GM19397 (cell line): ENCODE measurements around the gene AKAP8L.
A peak's percentile ranks its signal among the peaks of the same experiment; 100 is the strongest.

Experiments
- ATAC-seq: cut with Tn5 transposase; IDR thresholded peaks from one replicate; pipeline ENCODE4 v1.9.1; 2021; ENCODE audit warnings: mild to moderate bottlenecking, moderate library complexity; ENCODE audit not compliant: unreplicated experiment

Gene AKAP8L

DNA sequence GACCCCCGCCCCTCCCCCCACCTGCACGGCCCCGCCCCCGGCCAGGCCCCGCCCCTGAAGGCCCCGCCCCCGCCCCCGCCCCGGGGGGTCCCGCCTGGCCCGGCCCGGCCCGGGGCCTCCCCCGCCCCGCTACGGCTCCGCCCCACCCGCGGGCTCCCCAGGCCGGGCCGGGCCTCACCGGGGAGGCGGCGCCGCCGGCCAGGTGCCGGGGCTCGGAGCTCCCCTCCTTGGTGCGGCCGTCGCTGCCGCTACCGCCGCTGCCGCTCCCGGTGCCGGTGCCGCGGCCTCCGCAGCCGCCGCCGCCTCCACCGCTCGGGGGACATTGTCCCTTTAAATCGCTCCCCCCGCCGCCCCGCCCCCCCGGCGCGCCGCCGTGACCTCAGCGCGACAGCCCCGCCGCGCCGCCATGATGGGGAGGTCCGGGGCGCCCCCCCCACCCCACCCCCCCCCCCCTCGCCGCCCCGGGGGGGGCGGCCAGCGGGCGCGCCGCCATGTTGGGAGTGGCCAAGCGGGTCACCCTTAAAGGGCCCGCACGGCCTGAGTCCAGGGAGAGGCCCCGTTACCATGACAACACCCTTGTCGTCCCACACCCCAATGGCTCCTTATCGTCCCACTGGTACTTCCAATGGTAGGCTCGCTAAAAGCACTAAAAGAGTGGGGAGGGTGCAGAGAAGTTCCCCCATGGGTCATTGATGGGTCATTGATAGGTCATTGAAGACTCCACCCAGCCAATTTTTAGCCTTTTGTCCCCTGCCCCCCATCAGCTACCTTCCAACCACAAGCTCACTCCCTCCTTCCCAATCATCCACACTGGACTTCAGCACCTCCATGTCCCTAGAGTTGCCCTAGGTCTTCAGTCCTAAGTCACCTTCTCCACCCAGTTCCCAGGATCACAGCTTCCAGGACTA, 31.1 kb upstream of the AKAP8L start, which contains the start of gene WIZ:
Gene WIZ, minus strand, starts transcription at position 337 of the 908 bp plus-strand sequence. CDS start 1,649 bp downstream, outside the sequence.
- peak; percentile 63 for ATAC-seq

DNA sequence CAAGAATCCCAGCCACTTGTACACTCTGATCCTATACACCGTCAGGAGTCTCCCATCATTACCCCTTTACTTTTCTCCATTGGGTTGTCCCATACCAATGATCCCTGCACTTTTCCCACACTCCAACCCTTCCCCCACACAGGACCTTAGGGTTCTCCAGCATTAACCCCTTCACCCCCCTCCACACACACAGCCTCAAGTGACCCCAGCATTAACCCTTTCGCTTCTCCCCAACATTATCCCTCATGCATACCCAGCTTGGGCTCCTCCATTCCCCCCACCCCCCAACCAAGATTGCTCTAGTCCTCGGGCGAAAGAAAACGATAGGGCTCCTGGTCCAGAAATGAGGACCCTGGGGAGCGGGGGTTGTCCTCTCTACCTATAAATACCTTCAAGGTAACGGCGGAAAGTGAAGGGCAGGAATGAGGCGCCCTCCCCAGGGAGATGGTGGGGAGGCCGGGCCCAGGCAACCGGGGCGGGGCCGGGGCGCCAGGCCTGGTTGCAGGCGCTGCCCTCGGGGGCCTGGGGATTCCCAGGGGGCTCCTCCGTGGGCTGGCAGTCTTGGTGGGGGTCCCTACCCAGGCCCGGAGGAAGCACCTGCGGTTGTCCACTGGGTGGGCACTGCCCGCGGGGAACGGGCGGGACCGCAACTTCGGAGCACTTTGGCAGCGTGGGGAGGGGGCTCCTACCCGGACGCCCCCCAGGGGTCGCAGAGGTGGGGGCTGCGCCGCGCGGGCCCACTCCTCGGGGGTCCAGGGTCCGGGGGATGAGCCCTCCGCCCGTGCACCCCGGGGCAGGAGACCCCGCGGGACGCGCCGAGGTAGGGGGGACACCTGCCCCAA, 30.2 kb upstream of the AKAP8L start:
- ATAC-seq: peak; percentile 10

DNA sequence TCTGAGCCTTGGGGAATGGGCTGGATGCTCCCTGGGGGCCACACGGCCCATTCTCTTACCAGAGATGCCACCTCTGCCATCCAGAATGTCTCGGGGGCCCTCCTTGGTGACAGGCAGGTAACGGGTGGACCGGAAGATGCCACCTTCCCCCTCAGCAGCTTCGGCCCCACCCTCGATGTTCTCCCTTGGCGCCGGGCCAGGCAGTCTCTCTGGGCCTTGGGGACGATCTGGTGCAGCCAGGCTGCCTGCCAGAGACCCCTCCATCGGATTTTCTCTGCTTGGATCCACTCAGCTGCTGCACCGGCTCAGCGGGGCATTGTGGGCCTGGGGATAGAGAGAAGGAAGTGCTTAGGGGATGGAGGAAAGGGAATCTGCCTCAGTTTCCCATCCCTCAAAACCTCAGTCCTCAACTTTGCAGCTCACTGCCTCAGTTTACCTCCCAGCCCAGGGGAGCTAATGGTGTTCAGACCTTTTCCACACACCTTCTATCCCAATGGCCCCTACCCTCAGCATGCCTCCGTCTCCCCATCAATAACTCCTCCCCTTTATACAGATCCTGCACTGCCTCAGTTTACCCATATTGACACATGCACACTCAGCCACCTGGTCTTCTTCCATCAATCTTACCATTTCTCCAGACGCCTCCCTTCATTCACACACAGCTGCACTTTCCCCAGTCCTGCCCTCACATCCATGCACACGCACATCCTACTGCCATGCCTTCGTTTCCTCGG, 29.4 kb upstream of the AKAP8L start:
- ATAC-seq: no peak

DNA sequence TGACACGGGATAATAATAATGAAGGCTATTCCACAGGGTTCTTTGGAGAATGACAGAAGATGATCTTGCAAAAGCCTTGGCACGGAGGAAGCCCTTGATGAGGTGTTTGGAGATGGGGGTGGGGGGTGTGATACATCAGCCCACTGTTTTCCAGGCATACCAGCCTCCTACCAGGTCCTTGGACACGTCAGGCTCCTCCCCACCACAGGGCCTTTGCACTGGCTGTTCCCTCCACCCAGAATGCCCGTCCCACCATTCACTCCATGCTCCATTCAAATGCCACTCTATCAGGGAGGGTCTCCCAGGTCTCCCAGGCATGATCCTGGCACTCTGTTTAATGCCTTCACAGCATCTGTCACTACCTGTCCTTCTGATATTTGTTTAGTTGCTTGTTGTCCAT, 28.3 kb upstream of the AKAP8L start:
- ATAC-seq: no peak

DNA sequence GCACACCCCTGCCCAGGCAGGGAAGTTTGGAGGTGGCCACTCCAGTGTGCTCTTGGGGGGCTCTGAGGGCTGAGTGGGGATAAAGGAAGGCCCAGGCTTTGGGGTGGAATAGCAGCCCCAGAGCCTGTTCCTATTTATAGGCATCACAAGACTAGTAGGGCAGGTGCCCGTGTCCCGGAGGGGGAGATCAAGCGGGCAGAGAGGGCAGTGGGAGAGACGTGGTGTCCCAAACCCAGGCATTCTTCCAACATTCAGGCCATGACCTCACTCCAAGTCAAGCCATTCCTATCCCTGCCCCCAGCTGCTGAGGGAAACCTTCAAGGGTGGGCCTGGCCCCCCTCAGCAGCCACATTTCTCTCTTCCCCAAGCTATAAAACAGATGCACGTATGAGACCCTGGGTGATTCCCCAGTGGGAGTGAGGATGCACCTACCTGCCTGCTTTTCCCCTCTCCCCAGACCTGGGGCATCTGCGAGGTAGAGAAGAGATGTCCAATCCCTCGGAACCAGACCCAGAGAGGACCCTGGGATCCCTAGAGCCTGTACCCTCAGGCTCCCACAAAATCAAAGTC, 27.1 kb upstream of the AKAP8L start:
- ATAC-seq: no peak

DNA sequence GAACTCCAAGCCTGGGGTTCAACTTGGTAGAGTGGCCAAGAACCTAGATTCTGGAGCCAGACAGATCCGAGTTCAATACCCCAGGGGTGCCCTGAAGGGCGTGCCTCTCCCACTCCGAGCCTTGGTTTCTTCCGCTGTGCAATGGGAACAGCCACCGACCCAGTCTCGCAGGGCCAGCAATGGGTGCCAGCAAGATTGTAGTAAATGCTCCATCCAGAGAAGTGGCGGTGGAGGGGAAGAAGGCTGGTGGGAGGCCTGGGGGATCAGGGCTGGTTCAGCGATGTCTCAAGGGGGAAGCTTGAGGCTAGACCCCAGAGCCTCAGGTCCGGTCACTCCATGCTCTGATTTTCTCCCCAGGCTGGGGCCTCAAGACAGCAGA, 26.4 kb upstream of the AKAP8L start:
- no peak for ATAC-seq

DNA sequence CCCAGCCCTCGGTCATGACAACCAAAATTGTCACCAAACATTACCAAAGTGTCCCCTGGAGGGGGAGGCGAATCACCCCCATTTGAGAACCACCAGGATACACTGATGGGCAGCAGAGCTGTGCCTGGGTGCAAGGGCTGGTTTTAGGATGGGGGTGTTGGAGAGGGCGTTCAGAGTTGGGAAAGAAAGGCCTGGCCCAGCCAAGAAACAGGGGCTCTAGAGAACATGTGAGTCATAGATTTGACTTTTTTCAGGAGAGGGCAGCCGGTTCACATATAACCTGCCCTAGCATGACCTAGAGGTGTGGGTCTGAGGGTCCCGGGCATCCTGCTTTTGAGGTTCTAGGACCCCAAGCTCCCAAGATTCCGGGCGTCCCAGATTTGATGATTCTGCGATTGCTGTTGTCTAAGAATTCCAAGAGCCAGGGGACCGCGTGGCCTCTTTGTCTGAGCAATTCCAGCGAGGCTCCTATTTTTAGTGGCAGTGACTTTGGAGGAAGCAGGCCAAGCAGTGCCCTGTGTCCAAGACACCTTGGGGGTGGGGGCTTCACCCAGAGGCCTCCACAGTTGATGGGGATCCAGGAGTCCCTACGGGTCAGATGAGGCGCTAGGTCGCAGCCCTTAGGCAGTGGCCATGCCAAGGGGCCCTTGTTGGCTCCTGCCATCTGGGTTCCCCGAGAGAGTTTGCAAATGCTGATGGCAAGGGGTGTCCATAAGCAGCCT, 25.9 kb upstream of the AKAP8L start:
- ATAC-seq: no peak

DNA sequence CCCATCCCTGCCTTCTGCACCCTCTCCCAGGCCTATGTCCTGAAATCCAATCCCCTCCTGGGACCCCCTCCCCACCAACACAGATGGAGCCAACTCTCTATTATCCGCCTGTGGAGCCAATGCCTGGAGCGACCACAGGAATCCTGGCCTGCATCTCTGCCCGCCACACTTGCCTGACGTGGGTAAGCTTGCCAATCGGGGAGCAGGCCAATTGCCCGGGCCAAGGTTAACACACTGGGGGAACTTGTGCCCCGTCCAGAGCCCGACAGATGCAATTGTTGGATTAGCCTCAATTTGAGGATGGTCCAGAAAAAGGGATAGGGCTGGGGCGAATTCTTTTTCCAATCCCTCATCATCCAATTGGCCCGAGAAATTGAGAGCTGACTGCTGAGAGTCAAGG, 25.1 kb upstream of the AKAP8L start:
- no peak for ATAC-seq

DNA sequence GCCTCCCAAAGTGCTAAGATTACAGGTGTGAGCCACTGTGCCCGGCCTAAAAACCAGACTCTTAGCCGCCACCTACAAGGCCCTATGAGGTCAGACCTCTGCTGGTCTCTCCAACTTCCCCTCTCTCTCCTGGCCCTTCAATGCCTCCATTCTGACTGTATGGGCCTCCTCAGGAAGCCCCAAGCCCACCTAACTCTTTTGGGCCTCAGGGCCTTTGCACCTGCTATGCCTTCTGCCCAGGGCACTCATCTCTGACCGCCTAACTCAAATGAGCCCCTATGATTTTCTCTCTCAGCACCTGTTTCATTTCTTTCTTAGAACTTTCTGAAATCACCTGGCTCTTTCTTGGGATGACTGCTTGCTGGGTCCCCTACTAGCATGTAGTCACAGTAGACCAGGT, 24.5 kb upstream of the AKAP8L start:
- no peak for ATAC-seq

DNA sequence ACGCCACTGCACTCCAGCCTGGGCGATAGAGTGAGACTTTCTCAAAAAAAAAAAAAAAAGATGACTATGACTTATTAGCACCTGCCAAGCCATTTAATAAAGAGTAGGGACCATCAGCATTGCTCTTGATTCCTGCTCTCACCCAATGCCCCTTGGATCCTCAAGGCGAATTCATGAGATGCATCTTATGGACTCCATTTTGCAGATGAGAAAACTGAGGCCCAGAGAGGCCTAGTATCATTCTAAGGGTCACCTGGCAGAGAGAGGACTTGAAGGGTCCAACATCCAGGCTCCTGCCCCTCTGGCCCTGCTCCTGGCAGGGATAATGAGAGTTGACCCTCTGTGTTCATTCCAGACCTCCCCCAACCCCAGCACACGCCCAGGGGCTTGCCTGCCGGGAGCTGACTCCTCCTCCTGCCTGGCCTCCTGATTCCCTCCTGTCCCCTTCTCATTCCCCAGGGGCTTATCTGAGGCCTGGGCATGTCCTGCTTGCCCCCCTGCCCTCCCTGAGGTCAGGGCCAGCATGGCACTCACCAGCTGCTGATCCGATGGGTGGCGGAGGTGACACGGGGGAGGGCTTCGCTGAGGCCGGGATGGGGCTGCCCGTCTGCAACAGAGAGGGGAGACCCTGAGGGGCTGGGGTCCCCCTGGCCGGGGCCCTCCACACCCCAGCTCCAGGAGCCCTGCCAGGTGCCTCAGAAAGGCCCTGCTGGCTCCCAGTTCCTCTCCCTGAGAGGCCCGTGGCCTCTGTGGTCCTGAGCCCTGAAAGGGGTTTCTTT, 23.5 kb upstream of the AKAP8L start:
- ATAC-seq: no peak

DNA sequence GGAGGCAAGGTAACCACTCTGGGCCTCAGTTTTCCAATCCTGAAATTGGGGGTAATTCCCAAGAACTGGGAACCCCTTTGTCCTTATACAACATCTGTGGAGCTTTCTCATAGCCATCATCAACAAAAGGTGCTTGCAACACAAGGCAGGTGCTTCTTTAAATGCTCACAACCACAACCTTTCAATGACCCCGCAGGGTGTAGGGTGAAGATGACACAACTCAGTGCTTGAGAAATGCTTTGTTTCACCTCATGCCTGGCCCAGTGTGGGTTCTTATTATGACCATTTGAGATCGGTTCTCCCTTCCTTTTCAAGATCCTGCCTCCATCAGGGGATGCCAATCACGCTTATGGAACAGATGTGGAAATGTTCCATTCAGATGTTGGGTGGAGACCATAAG, 22.5 kb upstream of the AKAP8L start:
- ATAC-seq: no peak

DNA sequence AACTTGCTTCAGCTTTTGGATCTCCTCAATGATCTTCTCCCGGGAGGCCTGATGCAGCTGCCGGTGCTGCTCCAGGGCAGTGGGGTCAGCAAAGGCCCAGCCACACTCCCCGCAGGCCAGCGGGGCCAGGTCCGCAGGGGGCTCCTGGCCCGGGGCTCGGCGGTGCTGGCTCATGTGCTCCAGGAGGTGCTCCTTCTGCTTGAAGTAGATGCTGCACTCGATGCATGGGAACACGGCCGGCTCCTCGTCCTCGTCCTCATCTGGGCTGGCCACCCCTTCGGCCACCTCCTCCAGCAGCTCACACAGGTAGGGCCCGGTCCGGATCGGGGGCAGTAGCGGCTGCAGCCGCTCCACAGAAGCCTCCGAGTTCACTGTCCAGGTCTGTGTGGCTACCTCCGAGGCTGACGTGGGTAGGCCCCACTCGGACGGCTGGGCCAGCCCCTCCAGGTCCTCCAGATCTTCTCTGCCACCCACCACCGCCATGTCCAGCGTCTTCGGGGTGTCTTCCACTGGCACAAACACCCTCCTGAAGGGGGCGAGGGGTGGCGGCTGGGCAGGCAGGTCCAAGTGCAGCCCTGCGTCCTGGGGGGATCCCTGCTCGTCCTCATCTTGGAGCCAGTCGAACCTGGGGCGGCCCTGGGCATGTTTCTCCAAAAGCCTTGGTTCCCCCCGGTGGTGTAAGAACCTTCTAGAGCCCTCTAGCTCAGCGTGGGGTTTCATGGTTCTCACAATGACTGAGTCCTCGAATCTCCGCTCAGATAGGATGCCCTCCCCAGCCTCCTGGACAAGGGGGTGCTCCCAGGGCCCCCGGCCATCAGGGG, 21.2 kb upstream of the AKAP8L start:
- ATAC-seq: no peak

DNA sequence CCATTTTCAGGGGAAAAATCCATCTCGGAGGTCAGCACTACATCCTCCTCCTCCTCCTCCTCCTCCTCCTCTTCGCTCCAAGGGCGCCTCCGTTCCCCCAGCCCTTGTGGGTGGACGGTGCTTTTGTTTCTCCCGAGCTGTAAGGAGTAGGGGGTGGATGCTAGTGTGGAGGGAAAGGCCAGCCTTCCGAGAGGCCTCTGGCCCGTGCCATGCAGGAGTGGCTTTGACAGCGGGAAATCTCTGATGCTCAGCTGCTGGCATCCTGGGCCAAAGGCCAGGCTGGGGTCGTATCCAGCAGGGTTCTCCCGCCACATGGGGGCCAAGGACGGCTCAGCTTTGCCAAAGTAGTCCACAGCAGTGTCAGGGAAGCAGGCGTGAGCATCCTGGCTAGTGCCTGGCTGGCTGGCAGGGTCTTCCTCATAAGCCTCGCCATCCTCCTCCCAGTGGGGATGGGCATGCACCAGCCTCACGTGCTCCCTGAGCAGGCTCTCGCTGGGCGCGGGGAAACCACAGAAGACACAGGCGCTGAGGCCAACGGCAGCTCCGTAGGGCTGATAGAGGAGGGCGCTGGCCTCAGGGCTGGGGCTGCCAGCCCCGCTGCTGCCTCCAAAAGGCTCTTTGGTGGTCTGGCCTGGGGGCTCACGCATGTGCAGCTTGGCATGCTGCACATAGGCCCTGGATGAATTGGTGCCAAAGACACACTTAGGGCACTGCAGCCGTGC, 20.5 kb upstream of the AKAP8L start:
- ATAC-seq: no peak

DNA sequence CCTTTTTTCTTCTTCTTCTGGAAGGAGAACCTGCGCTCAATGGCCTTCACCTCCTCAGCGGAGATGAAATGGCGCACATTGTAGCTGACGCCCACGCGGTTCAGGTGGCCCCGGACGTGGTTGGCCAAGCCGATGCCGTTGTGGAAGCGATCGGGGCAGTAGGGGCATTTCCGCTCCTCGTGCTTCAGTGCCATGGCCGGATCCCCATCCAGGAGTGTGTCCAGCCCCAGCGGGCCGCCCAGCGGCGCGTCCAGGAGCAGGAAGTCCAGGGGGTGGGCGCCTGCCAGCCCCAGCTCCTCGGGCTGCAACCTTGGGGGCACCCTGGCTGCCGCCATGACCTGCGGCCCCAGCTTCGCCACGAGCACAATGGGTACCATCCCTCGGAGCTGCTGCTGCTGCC, 19.8 kb upstream of the AKAP8L start:
- no peak for ATAC-seq

DNA sequence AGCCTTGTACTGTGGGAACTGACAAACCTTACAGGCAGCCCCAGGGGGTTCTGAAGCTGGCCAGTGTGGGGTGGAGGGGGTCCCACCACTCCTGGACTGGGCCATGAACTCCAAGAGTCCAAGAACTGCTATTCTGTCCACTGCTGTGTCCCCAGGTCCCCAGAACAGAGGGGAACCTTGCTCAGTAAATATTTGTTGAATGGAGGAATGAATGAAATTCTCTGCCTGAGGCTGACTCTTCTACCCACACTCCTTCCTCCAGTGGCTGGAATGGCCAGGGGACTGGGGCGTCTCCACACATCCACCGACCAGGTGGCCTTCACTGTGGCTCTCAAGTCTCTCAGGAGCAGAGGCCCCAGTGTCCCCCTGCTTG, 19.3 kb upstream of the AKAP8L start:
- ATAC-seq: no peak

DNA sequence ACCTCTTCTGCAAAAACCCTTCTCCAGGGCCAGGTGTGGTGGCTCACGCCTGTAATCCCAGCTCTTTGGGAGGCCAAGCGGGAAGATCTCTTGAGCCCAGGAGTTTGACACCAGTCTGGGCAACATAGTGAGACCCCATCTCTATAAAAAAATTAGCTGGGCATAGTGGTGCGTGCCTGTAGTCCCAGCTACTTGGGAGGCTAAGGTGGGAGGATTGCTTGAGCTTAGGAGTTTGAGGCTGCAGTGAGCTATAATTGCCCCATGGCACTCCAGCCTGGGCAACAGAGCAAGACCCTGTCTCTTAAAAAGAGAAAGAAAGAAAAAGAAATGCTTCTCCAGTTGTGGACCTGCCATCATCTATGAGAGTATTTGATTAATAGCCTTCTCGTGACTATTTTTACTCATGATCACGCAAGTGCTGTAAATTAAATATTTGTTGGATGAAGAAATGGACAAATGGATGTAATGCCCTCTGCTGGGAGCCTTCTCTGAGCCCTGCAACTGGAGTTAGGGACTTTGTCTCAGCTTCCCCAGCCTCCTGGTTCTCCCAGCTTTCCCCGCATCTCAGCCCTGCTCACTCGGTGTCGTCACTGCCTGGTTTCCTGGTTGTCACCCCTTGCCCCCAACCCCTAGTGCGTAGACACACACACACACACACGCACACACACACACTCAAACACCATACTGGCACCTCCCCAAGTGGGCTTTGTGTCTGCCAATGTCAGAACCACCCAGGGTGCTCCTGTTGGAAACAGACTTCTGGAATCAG, 18.8 kb upstream of the AKAP8L start:
- no peak for ATAC-seq

DNA sequence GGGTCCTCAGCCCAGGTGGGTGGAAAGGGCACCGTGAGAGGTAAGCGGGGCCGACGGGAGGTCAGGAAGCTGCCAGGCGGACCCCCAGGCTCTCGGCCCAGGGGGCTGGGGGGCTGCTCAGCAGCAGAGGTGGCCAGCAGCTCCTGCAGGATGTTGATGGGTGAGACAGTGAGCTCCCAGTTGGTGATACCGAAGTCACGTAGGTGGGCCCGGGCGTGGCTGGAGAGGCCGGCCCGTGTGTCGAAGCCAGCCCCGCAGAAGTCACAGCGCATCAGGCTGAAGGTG, 18.0 kb upstream of the AKAP8L start:
- no peak for ATAC-seq
